SH-SY5Y (cell line): Measurements from ENCODE around the gene PRM2.

ENCODE experiments used
- GATA2 ChIP-seq: IDR thresholded peaks from 2 replicates; pipeline ENCODE4 v1.6.1; 2011; ENCODE audit warnings: mild to moderate bottlenecking, low read depth, low read length
- GATA3 ChIP-seq: IDR thresholded peaks from 2 replicates; pipeline ENCODE4 v1.6.1; 2011; ENCODE audit warnings: low read depth, mild to moderate bottlenecking, low read length, moderate library complexity

GRCh38 chr16:11285842-11286241 is 9.6 kb upstream of the PRM2 start:
- TF ChIP-seq GATA2, result no peak
- no peak for TF ChIP-seq GATA3
